Lower leg skin (tissue), 4 donors: ENCODE results near the gene EHD1. TPM values are rescaled to one million over a fixed set of nuclear protein-coding genes. Genes with fewer than 3 reads are reported as not detected.

Experiments used
- DNase-seq, 2 donors: peaks; one replicate each; pipeline ENCODE4 v3.0.0-alpha.2; 2019; ENCODE audit warnings: low spot score in 2 of 2
- H3K4me3 ChIP-seq: fragments of 200-600 bp; sonication (generic); 2 replicates; pipeline ENCODE4 v1.5.1; 2017; ENCODE audit warnings: mild to moderate bottlenecking, low read depth; ENCODE audit not compliant: poor library complexity, severe bottlenecking
- CTCF ChIP-seq, 3 donors: fragments of 450-650 bp; IDR thresholded peaks; one replicate each; pipeline ENCODE4 v1.5.1; 2016; ENCODE audit warnings: antibody characterized with exemption in 3 of 3, mild to moderate bottlenecking in 3 of 3, moderate library complexity in 2 of 3
- POLR2A ChIP-seq, 2 donors: fragments of 450-650 bp; IDR thresholded peaks; one replicate each; pipeline ENCODE4 v1.6.1; 2016 to 2017; ENCODE audit warnings: antibody characterized with exemption in 2 of 2, mild to moderate bottlenecking in 1 of 2, moderate library complexity in 1 of 2
- WGBS, 2 donors: methylation state at CpG; one replicate each; pipeline ENCODE4 v1.1.5; 2018; 5-methylcytosine and 5-hydroxymethylcytosine counted together
- intact Hi-C: fragments of 100-400 bp; cut with DNase I; formaldehyde crosslinking; loops from one replicate; pipeline ENCODE4 v1.15.0; 2023; ENCODE audit warnings: low total_unique reads
- total RNA-seq, 4 donors: library from RNA; depleted of rRNA; stranded (reverse); fragments of >200 nt; gene quantifications; one replicate each; pipeline ENCODE4 v1.1.0, GENCODE V29; 2016

Gene EHD1
- total RNA-seq, 4 donors from 2014 or later = 81.0 to 98.9 (median 90.5) TPM

DNA sequence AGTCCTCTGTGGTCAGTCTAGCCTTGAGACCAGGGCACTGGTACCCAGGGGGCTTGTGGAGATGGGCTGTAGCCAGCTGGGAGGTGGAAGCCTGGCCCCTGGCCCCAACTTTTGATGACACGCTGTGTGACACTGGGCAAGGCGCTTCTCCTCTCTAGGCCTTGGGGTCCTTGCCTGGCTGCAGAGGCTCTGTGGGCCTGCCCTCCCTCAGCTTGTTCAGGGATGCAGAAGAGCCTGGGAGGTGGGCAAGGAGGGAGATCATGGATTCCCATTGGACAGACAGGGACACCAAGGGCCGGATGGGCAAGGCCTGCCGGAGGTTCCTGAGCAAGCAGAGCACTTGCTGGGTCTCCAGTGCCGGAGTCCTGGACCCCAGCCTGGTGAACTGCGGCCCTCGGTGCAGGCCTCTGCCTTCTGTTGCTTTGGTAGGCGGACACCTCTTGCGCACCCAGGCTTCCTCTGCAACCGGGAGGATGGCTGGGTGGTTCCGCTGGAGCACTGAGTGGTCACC lies 44.8 kb upstream of the EHD1 start:
- H3K4me3 ChIP-seq = no peak overlapping the region
- DNase-seq = no peak
- 87 to 89% methylated on average over 11 of the region's 11 CpGs for WGBS, 2 donors
- TF ChIP-seq CTCF (IDR thresholded peaks at IDR 0.05) = no peak
- TF ChIP-seq POLR2A (IDR thresholded peaks at IDR 0.05) = no peak
- intact Hi-C loops = no loop called here

- TF ChIP-seq CTCF (IDR thresholded peaks at IDR 0.05) = no peak
- no peak for TF ChIP-seq POLR2A (IDR thresholded peaks at IDR 0.05)
- intact Hi-C loops = no loop called here
- H3K4me3 ChIP-seq = no peak overlapping the region
- 84 to 87% methylated on average over 2 of the region's 3 CpGs for WGBS, 2 donors
- DNase-seq = no peak
These were observed 43.0 kb upstream of the EHD1 start for GRCh38 chr11:64921384-64921783.

DNA sequence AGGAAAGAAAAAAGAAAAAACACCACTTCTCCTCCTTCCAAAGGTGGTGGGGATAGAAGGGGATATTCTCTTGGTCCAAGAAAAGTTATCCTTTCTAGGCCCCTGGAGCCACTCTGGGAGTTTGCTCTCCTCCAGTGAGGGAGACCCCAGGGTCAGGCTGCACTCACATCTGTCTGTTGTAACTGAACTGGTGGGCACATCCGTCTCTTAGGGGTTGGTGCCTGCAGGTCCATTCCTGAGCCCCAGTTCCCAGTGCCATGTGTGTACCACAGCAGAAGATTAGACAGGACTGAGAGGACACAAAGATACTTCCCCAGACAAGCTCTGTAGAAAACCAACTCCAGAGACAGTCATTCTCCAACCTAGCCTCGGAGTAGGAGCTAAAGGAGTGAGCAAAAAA lies 41.7 kb upstream of the EHD1 start:
- WGBS, 2 donors = 79 to 89% methylated on average over 2 of the region's 2 CpGs
- intact Hi-C loops = no loop called here
- no peak for DNase-seq
- no peak for TF ChIP-seq CTCF (IDR thresholded peaks at IDR 0.05)
- no peak for TF ChIP-seq POLR2A (IDR thresholded peaks at IDR 0.05)
- H3K4me3 ChIP-seq = no peak overlapping the region

GRCh38 chr11:64919627-64920026 lies 41.2 kb upstream of the EHD1 start:
- 79 to 82% methylated on average over 8 of the region's 8 CpGs for WGBS, 2 donors
- H3K4me3 ChIP-seq = no peak overlapping the region
- intact Hi-C loops = no loop called here
- TF ChIP-seq CTCF (IDR thresholded peaks at IDR 0.05) (no peak), POLR2A (IDR thresholded peaks at IDR 0.05) (no peak)
- DNase-seq = no peak

GRCh38 chr11:64918017-64918416 lies 39.6 kb upstream of the EHD1 start:
- intact Hi-C loops = no loop called here
- DNase-seq = no peak
- H3K4me3 ChIP-seq = no peak overlapping the region
- no peak for TF ChIP-seq POLR2A (IDR thresholded peaks at IDR 0.05)
- no peak for TF ChIP-seq CTCF (IDR thresholded peaks at IDR 0.05)
- WGBS, 2 donors = 21 to 24% methylated on average over 4 of the region's 4 CpGs

DNA sequence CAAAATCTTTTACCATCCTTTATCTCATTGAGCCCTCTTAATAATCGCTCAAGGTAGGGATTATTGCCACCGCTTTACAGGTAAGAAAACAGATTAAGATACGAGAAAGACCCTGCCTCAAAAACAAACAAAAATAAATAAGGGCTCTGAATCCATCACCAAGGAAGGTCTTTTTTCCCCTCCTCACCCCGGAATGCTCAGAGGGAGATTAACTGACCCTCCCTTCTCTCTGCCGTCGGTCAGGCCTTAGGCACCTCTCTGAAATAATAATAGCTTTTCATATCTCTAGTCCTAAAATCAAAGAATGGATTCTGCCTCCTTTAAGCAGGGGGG lies 39.2 kb upstream of the EHD1 start:
- TF ChIP-seq CTCF (IDR thresholded peaks at IDR 0.05) (no peak), POLR2A (IDR thresholded peaks at IDR 0.05) (no peak)
- H3K4me3 ChIP-seq = no peak overlapping the region
- intact Hi-C loops = no loop called here
- no peak for DNase-seq
- 6 to 7% methylated on average over 6 of the region's 6 CpGs for WGBS, 2 donors
